D721Med (cell line): ENCODE measurements around the gene TFAM.

Experiments
- DNase-seq: peaks from one replicate; pipeline ENCODE4 v3.0.0; 2011; ENCODE audit warnings: low spot score; ENCODE audit not compliant: insufficient read length
- FAIRE-seq: peaks from 2 replicates; lab custom pipeline; 2011; peaks lifted over from hg19 to GRCh38; lab: Jason Lieb, UNC
- CTCF ChIP-seq: IDR thresholded peaks from 2 replicates; pipeline ENCODE4 v1.5.1; 2012; ENCODE audit warnings: mild to moderate bottlenecking, control low read depth; ENCODE audit not compliant: insufficient read depth; ENCODE audit errors: missing control alignments

TFAM gene

DNA sequence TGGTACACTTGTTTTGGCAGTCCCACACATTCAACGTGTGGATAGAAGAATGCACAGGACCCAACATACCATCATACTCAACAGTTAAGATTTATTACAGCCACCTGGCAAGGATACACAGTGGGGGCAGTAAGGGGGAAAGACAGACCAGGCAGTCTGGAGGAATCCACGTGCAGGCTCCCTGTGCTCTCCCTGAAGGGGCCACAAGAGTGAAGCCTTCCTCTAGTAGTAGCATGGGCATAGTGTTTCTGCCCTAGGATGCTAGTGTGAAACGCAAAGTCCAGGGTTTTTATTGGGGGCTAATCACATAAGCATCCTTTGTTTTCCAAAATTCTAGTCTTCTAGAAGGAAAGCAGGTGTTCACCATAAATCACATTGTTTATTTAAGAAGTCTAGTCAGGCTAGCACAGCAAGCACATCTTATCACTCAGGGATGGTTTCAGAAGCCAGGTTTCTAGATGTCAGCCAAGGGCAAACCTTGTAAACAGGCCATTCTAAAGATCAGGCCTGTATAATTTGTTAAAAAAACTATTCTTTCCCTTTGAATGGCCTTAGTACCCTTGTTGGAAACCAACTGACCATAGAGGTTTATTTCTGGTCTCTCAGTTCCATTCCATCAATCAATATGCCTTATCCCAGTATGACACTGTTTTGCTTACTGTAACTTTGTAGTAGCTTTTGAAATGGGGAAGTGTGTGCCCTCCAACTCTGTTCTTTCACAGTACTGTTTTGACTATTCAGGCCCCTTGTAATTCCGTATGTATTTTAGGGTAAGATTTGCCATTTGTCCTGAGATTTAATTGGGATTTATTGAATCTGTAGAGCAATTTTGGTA lies 12.4 kb upstream of the TFAM start:
- FAIRE-seq (no peak), DNase-seq (no peak)
- no peak for TF ChIP-seq CTCF

GRCh38 chr10:58373442-58373827 lies 11.8 kb upstream of the TFAM start:
- no peak for DNase-seq
- TF ChIP-seq CTCF: no peak
- FAIRE-seq: no peak

DNA sequence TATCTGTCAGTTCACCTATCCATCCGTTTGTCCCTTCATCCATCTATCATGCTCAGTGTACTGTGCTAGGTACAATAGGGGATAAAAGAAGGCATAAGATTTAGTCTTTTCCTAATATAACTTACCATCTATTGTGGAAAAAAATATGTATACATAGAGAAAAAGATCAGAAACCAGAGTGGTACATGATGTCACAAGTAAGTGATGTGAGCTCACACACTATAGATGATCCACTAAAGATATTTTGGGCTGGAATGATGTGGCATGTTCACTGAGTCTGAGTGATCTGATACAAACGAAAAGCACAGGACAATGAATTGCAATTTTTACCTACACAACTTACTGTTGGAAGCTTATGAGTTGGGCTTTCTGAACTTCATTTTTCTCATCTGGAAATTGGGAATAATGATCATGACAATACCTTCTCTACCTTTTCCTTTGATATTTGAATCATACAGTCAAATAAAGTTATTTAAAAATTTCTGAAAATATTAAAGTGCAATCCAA lies 2.7 kb upstream of the TFAM start:
- FAIRE-seq: no peak
- no peak for DNase-seq
- no peak for TF ChIP-seq CTCF

DNA sequence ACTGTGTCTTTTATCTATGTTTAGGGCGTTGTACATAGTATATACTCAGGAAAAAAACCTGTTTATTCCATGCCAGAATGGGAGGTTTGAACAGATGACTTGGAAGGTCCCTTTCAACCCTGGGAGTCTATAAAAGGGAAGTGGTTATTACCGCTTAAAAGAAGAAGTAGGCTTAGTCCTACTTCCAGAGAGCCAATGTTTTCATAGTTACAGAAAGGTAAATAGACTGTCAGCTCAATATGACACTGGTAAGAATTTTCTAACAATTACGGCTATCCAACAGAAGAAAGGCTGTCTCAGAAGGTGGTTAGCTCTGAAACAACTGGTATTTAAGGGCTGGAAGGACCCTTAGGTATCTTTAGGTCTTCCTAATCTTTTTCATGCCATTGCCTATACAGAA lies 1.1 kb upstream of the TFAM start:
- no peak for FAIRE-seq
- no peak for TF ChIP-seq CTCF
- DNase-seq: no peak

DNA sequence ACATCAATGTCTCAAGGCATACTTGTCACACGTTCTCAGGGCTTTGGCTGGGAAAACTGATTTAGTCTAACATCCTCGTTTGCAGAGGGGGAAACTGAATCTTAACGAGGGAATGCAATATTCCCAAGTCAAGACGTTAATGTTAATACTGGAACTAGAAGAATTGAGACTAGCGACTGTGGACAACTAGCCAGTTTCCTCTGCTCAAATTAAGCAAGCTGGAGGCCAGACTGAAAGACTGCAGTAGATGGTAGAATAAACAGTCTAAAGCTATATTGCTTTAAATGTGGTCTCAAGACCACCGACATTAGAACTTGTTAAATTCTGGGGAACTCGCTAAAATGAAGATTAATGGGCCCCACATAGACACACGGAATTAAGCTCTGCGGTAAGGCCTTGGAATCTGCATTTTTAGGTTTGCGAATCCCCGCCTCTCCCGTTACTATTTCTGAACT lies 639 bp upstream of the TFAM start:
- FAIRE-seq (no peak), DNase-seq (no peak)
- TF ChIP-seq CTCF: no peak

- FAIRE-seq (no peak), DNase-seq (no peak)
- TF ChIP-seq CTCF: no peak
These were observed 538 bp downstream of the TFAM start for GRCh38 chr10:58385784-58386112.

- DNase-seq: no peak
- FAIRE-seq: no peak
- no peak for TF ChIP-seq CTCF
These were observed 3.8 kb downstream of the TFAM start for GRCh38 chr10:58389024-58389423.
